Raji (cell line): ENCODE measurements around the gene CD6.

Source experiments
- POLR2A ChIP-seq: IDR thresholded peaks from 2 replicates; pipeline ENCODE4 v1.6.1; 2011; ENCODE audit warnings: low read depth, low read length, control low read depth; ENCODE audit not compliant: insufficient read depth

The CD6 gene

DNA sequence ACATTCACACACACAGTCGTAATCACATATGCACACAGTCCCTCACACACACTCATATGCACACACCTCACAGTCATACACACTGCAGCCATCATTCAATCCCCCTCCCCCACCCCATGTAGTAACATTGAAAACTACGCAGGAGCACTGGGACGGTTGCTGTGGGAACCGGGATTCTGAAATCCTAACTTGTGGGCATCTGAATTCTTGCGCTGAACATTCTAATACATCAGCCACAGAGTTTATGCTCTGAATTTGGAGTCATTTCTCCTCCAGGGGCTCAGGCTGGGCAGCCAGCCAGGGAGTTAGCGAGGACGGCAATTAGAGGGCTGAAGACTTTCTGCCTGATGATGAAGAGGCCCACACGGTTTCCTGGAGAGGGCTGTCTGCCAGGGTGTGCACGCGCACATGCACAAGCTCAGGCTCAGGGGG lies 32.7 kb downstream of the CD6 start:
- TF ChIP-seq POLR2A = no peak

GRCh38 chr11:61004761-61005181 lies 33.3 kb downstream of the CD6 start:
- TF ChIP-seq POLR2A = no peak

DNA sequence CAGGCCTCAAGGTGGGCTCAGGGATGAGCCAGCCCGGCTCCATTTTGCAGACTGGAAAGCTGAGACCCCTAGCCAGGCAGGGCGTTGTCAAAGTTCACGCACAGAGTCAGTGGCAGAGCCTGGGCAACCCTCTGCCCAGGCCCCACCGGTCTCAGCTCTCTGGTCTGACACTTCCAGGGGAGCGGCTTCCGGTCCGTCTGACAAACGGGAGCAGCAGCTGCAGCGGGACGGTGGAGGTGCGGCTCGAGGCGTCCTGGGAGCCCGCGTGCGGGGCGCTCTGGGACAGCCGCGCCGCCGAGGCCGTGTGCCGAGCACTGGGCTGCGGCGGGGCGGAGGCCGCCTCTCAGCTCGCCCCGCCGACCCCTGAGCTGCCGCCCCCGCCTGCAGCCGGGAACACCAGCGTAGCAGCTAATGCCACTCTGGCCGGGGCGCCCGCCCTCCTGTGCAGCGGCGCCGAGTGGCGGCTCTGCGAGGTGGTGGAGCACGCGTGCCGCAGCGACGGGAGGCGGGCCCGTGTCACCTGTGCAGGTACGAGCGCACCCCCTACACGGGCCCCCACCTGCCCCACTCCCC lies 36.0 kb downstream of the CD6 start:
- no peak for TF ChIP-seq POLR2A

DNA sequence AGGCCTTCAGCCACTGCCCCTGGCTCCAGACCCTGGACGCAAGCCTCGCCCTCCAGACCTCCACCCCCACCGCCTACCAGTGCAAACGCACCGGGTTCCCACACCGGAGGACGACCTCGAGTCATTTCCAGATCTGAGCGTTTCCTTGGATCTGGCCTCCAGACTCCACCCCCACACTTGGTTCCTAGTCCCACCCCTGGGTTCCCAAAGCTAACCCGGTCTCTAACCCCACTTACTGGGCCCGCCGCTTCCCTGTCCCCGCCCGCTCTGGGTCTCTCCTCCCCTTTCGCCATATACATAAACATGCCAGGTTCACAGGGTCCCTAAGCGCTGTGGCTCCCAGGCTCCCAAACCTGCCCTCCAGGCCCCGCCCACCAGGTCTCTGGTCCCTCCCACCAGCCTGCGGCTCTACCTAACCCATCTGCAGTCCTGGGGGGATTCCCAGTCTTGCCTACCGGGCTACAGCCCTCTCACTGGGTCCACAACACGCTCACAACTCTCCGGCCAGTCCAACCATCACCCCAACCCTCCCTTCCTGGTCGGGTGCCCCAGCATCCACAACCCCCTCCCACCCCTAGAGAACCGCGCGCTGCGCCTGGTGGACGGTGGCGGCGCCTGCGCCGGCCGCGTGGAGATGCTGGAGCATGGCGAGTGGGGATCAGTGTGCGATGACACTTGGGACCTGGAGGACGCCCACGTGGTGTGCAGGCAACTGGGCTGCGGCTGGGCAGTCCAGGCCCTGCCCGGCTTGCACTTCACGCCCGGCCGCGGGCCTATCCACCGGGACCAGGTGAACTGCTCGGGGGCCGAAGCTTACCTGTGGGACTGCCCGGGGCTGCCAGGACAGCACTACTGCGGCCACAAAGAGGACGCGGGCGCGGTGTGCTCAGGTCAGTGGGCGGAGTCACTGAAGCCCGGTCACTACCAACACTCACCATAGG lies 36.7 kb downstream of the CD6 start:
- no peak for TF ChIP-seq POLR2A

- TF ChIP-seq POLR2A = no peak
Observed at GRCh38 chr11:61008971-61009370, 37.5 kb downstream of the CD6 start.

DNA sequence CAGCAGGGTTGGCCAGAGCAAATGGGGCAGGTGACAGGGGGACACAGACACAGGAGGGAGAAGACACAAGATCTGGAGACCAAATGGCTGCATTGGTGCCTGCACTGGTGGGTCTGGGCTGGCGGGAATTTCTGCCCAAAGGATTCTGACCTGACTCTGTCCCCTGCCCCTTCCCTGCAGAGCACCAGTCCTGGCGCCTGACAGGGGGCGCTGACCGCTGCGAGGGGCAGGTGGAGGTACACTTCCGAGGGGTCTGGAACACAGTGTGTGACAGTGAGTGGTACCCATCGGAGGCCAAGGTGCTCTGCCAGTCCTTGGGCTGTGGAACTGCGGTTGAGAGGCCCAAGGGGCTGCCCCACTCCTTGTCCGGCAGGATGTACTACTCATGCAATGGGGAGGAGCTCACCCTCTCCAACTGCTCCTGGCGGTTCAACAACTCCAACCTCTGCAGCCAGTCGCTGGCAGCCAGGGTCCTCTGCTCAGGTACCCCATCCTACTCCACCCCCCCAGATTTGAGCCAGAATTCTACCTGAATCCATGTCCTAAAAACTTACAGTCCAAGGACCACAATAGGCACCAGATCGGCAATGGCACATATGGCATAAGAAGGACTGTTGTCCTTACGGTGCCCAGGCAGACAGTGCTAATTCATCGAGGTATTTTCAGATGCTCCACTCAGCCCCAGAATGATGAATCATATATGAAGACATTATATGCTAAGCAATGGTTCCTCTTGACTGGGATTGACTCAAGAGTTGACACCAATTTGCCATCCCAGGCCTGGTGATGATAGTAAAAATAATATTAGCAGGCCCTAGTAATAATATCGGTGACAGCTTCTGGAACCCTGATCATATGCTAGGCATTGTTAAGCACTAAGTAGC lies 38.2 kb downstream of the CD6 start:
- TF ChIP-seq POLR2A = no peak

DNA sequence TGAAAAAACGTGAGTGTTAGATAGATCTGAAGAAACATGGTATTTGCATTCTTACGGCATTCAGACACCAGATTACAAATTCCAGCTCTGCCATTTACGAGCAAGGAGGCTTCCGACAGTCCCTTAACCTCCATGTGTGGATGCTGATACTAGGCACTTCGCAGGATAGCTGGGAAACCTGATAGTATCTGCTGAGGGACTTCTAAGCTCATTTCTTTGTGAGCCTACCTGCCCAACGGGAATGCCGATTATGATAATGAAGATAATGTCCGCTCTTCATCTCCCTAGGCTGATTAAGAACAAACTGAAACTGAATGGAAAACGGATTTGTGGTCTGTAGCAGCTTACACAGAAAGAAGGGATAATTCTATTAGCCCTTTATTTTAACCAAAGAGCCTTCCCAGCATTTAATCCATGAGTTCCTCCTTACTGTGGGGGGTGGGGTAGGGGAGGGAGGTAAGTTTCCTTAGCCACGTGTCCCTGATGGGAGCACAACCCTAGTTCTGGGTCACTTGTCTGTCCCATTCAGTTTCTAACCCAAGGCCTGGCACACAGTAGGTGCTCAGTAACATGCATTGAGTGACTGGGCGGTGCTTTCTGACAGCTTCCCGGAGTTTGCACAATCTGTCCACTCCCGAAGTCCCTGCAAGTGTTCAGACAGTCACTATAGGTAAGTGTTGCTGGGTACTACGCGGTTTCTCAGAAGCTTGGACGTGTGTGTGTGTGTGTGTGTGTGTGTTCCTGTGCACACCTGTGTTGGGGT lies 39.2 kb downstream of the CD6 start:
- TF ChIP-seq POLR2A = no peak

GRCh38 chr11:61011229-61011870 lies 39.9 kb downstream of the CD6 start:
- no peak for TF ChIP-seq POLR2A

GRCh38 chr11:61011950-61012736 lies 40.7 kb downstream of the CD6 start:
- no peak for TF ChIP-seq POLR2A

DNA sequence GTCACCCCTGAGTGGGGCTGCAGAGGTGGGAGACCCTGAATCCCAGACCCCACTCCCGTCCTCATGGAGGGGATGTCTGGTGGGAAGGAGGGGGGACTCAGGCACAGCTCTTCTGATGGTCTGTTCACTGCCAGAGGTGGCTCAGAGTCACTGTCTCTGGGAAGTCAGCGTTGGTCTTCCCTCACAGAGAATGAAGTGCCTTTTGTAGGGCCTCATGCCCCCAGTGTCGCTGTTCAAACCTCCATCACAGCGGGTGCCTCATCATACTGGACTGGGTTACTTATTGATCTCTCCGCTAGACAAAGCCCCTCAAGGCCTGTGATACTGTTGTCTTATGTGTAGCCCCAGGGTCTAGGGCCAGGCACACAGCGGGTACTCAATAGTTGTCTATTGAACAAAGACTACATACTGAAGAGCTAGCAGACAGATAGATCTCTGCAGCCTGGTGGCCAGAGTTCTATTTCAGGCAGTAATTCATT lies 41.3 kb downstream of the CD6 start:
- no peak for TF ChIP-seq POLR2A

GRCh38 chr11:61018059-61018458 lies 46.6 kb downstream of the CD6 start:
- TF ChIP-seq POLR2A = no peak

GRCh38 chr11:61019037-61019831 lies 47.8 kb downstream of the CD6 start:
- no peak for TF ChIP-seq POLR2A
